VCaP (cell line): ENCODE results near the gene FBXO10.

Source experiments
- H3K27ac ChIP-seq: fragments of 450-650 bp; 2 replicates; pipeline ENCODE4 v1.5.1; 2017
- TF ChIP-seq, protein P1 (sequence below): fragments of 450-650 bp; conservative IDR thresholded peaks from 2 replicates; pipeline ENCODE4 v1.5.1; 2017; ENCODE audit warnings: mild to moderate bottlenecking, moderate library complexity

Gene FBXO10

DNA sequence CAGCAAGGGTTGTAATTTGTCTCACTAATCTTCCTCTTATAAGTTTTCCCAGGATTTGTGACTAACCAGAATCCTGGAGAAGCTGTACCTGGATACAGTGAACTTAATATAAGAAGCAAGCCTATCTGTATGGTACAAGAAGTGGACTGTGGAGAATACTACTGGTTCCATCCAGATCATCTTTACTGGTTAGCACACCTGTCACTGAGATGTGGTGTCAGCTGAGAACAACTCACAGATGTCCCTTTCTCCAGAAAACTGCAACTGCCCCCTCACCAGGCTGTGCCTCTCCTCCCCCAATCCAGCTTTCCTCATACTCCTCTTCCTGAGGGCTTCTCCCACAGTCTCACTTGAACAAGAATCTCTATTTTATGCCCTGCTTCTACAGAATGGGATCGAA lies 4.9 kb downstream of the FBXO10 start:
- TF ChIP-seq, protein P1, sequence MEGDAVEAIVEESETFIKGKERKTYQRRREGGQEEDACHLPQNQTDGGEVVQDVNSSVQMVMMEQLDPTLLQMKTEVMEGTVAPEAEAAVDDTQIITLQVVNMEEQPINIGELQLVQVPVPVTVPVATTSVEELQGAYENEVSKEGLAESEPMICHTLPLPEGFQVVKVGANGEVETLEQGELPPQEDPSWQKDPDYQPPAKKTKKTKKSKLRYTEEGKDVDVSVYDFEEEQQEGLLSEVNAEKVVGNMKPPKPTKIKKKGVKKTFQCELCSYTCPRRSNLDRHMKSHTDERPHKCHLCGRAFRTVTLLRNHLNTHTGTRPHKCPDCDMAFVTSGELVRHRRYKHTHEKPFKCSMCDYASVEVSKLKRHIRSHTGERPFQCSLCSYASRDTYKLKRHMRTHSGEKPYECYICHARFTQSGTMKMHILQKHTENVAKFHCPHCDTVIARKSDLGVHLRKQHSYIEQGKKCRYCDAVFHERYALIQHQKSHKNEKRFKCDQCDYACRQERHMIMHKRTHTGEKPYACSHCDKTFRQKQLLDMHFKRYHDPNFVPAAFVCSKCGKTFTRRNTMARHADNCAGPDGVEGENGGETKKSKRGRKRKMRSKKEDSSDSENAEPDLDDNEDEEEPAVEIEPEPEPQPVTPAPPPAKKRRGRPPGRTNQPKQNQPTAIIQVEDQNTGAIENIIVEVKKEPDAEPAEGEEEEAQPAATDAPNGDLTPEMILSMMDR: no peak
- H3K27ac ChIP-seq: no peak overlapping the region

DNA sequence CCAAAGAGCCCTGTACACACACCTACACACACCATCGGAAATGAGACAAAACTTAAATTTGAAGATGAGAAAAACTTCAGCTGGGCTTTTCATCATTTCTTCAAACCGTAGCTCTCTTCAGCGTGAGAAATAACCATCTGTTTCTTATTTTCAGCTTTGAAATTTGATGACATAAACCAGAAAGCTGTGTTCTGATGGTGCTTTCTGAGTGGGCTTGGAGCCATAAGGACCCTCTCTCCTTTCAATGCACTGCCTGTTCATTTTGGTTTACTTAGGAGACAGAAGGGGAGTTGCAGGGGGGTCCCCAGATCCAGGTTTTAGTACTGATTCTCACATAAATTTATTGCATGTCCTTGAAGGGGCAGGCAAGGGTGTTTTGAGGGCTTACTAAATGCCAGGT lies 9.5 kb downstream of the FBXO10 start:
- no peak overlapping the region for H3K27ac ChIP-seq
- TF ChIP-seq, protein P1: no peak

DNA sequence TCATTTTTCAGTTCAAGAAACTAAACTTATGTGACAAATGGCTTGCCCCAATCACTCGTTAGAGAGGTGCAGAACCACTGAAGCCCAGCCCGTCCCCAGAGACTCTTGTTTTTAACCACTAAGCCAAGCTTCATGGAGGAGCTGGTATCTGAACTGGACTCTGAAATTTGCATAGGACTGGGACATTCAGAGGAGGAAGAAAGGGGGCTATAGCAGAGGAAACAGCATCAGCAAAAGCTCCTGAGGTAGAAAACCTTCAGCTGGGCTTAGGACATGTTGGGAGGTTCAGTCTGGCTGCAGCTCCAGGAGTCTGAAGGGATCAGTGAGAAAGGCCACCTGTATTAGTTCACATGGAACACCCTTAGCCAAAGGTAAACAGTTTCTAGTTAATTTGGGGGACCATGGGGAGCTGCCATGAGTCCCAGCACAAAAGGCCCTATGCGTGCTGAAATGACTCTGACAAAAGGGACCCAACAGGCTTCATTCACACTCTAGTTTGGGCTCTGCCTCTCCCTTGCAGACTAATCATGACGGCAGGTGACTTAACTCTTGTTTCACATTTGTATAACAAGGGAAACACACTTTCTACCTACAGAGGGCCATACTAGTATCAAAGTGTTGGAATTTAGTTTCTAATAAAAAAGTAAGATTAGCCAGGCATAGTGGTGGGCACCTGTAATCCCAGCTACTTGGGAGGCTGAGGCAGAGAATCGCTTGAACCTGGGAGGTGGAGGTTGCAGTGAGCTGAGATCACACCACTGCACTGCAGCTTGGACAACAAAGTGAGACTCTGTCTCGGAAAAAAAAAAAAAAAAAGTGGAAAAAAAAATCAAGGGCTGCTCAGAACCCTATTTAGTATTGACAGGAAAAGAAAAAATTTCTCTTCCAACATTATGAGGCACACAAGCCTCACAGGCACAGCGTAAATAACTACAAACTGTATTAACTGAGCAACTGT lies 10.2 kb downstream of the FBXO10 start:
- H3K27ac ChIP-seq: no peak overlapping the region
- TF ChIP-seq, protein P1: no peak

DNA sequence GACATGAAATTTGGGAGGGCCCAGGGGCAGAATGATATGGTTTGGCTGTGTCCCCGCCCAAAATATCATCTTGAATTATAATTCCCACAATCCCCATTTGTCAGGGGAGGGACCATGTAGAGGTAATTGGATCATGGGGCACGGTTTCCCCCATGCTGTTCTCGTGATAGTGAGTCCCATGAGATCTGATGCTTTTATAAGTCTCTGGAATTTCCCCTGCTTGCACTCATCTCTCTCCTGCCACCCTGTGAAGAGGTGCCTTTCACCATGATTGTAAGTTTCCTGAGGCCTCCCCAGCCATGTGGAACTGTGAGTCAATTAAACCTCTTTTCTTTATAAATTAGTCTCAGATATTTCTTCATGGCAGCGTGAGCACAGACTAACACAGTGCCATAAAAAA lies 11.3 kb downstream of the FBXO10 start:
- no peak overlapping the region for H3K27ac ChIP-seq
- TF ChIP-seq, protein P1: no peak

DNA sequence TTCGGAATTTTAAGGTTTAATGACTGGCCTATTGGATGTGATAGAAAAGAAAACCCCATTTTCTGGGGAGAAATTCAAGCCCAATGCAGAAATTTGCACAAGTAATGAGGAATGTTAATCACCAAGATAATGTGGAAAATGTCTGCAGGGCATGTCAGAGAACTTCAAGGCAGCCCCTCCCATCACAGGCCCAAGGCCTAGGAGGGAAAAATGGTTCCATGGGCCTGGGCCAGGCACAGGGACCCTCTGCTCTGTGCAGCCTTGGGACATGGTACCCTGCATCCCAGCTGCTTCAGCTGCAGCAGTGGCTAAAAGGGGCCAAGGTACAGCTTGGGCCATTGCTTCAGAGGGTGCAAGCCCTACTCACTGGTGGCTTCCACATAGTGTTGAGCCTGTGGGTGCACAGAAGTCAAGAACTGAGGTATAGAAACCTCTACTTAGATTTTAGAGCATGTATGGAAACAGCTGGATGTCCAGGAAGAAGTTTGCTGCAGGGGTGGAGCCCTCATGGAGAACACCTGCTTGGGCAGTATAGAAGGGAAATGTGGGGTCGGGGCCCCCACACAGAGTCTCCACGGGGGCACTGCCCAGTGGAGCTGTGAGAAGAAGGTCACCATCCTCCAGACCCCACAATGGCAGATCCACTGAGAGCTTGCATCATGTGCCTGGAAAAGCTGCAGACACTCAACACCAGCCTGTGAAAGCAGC lies 12.2 kb downstream of the FBXO10 start:
- no peak overlapping the region for H3K27ac ChIP-seq
- TF ChIP-seq, protein P1: no peak

DNA sequence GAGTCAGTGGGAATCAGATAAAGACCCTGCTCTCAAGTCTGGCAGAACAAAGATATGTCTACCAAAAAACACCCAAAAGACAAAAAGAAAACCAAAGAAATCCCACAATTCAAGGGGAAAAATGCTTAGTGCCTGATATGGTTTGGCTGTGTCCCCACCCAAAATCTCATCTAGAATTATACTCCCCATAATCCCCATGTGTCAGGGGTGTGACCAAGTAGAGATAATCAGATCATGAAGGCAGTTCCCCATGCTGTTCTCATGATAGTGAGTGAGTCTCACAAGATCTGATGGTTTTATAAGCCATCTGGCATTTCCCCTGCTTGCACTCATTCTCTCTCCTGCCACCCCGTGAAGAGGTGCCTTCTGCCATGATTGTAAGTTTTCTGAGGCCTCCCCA lies 13.4 kb downstream of the FBXO10 start:
- no peak overlapping the region for H3K27ac ChIP-seq

DNA sequence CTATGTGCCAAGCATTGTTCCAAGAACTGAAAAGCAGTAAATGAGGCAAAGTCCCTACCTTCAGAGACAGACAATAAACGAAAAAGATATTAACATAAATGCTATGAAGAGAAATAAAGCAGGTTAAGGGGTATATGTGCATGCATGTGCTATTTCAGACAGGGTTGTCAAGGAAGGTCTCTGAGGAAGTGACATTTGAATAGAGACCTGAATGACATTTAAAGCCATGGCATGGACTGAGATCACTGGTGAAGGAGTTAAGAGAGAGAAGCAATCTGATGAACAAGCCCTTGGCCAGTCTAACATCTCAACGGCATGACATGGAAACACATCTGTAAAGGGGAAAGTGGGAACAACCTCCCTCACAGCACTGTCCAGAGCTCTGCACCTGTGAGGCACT lies 14.5 kb downstream of the FBXO10 start:
- no peak overlapping the region for H3K27ac ChIP-seq
- TF ChIP-seq, protein P1: no peak

More for the DNA sequence above, 13.4 kb downstream of the FBXO10 start:
- TF ChIP-seq, protein P1: no peak
